Natural killer cell (primary cell): ENCODE measurements around the gene DLX4. TPM values are rescaled to one million over a fixed set of nuclear protein-coding genes. Genes with fewer than 3 reads are reported as not detected.

Source experiments
- ATAC-seq, 3 donors: fragments of 150-1000 bp in 2 of 3; fragments of 200-7000 bp in 1 of 3; cut with Tn5 transposase; 1 replicate in 1 of 3; 2 replicates in 2 of 3; pipeline ENCODE4 v1.10.0; 2021; ENCODE audit warnings: mild to moderate bottlenecking in 2 of 3, moderate library complexity in 2 of 3
- DNase-seq, 2 donors: peaks; one replicate each; pipeline versions ENCODE4 v3.0.0 to v3.0.0-alpha.2; 2013 to 2021; ENCODE audit warnings: mixed read lengths in 1 of 2
- H3K27ac ChIP-seq: one replicate; pipeline ENCODE4 v1.5.1; 2013; ENCODE audit warnings: mild to moderate bottlenecking, low read length
- H3K27me3 ChIP-seq: one replicate; pipeline ENCODE4 v1.6.1; 2013; ENCODE audit warnings: low read length; ENCODE audit not compliant: control insufficient read depth, insufficient read depth
- H3K36me3 ChIP-seq: one replicate; pipeline ENCODE4 v1.6.1; 2013; ENCODE audit warnings: low read length; ENCODE audit not compliant: control insufficient read depth, insufficient read depth
- H3K4me1 ChIP-seq: one replicate; pipeline ENCODE4 v1.6.1; 2013; ENCODE audit warnings: low read length; ENCODE audit not compliant: control insufficient read depth, insufficient read depth
- H3K4me3 ChIP-seq: one replicate; pipeline ENCODE4 v1.5.1; 2013; ENCODE audit warnings: low read length
- H3K9me3 ChIP-seq: one replicate; pipeline ENCODE4 v1.6.1; 2013; ENCODE audit warnings: low read length; ENCODE audit not compliant: control insufficient read depth, insufficient read depth
- H3K27ac Mint-ChIP-seq, 2 donors: one replicate each; pipeline ENCODE4 v1.8.0; 2022; ENCODE audit warnings: mild to moderate bottlenecking in 2 of 2, mixed read lengths in 2 of 2, moderate library complexity in 1 of 2
- H3K27me3 Mint-ChIP-seq, 2 donors: one replicate each; pipeline ENCODE4 v1.8.0; 2022; ENCODE audit warnings: low read depth in 2 of 2, mixed read lengths in 2 of 2
- H3K36me3 Mint-ChIP-seq: one replicate; pipeline ENCODE4 v1.8.0; 2022; ENCODE audit warnings: mixed read lengths
- H3K4me1 Mint-ChIP-seq, 2 donors: one replicate each; pipeline ENCODE4 v1.8.0; 2022; ENCODE audit warnings: mixed read lengths in 2 of 2
- H3K4me3 Mint-ChIP-seq: one replicate; pipeline ENCODE4 v1.8.0; 2022; ENCODE audit warnings: mild to moderate bottlenecking, moderate library complexity, mixed read lengths
- H3K9me3 Mint-ChIP-seq, 2 donors: one replicate each; pipeline ENCODE4 v1.8.0; 2022; ENCODE audit warnings: mixed read lengths in 2 of 2
- CTCF ChIP-seq: fragments of 200-600 bp; IDR thresholded peaks from one replicate; pipeline ENCODE4 v1.8.0; 2022; ENCODE audit warnings: antibody characterized with exemption
- WGBS: methylation state at CpG from one replicate; pipeline ENCODE4 v1.1.7; 2013; ENCODE audit warnings: missing lambda C conversion rate; ENCODE audit not compliant: insufficient coverage; 5-methylcytosine and 5-hydroxymethylcytosine counted together
- intact Hi-C: fragments of 100-400 bp; cut with micrococcal nuclease; formaldehyde crosslinking; loops from one replicate; pipeline ENCODE4 v1.14.2; 2022
- total RNA-seq, 4 donors: library from RNA; stranded (reverse); fragments of 120-200 nt in 1 of 4; gene quantifications; one replicate each; pipeline versions ENCODE4 v1.2.3 to v1.2.4, GENCODE V29; 2013 to 2022

Gene DLX4
- total RNA-seq, 3 donors from 2014 or later (not counting 1 experiment from before 2014, with no cell fraction given): 0.35 to 1.1 TPM; not detected in 1

GRCh38 chr17:49952209-49952911, 16.6 kb upstream of the DLX4 start:
- ATAC-seq (peak; percentile 69 to 93 (median 85)), DNase-seq (peak; percentile 70 to 86)
- Mint-ChIP-seq H3K27me3 (peaks cover 39 to 42% of the 10 kb centered on the region in 2 donors), H3K36me3 (no peaks in the 10 kb centered on the region), H3K27ac (no peak overlapping the region), H3K9me3 (no peaks in the 10 kb centered on the region), H3K4me1 (peaks cover 0 to 4% of the 10 kb centered on the region in 2 donors), H3K4me3 (no peak overlapping the region)
- 49% methylated on average over 7 of the region's 7 CpGs for WGBS
- Histone ChIP-seq H3K4me1 (no peaks in the 10 kb centered on the region), H3K4me3 (no peak overlapping the region), H3K9me3 (no peaks in the 10 kb centered on the region), H3K36me3 (no peaks in the 10 kb centered on the region), H3K27ac (no peak overlapping the region), H3K27me3 (no peaks in the 10 kb centered on the region)
- peak; percentile 81 for TF ChIP-seq CTCF
- intact Hi-C loops: loop anchor here (1.0 kb wide), 1 partner anchor 46 kb away; no protein-coding TSS in a partner anchor

GRCh38 chr17:49952912-49953497, 16.0 kb upstream of the DLX4 start:
- no peak overlapping the region for H3K4me3 ChIP-seq
- H3K27ac ChIP-seq: no peak overlapping the region
- H3K4me1 Mint-ChIP-seq: peaks cover 0 to 4% of the 10 kb centered on the region in 2 donors
- H3K4me1 ChIP-seq: no peaks in the 10 kb centered on the region
- DNase-seq (no peak), ATAC-seq (no peak)
- no peaks in the 10 kb centered on the region for H3K36me3 Mint-ChIP-seq
- 61% methylated on average over 6 of the region's 8 CpGs for WGBS
- intact Hi-C loops: loop anchor here (1.0 kb wide), 1 partner anchor 45 kb away; no protein-coding TSS in a partner anchor
- no peak overlapping the region for H3K27ac Mint-ChIP-seq
- H3K27me3 Mint-ChIP-seq: peaks cover 40 to 42% of the 10 kb centered on the region in 2 donors
- no peaks in the 10 kb centered on the region for H3K36me3 ChIP-seq
- H3K4me3 Mint-ChIP-seq: no peak overlapping the region
- no peaks in the 10 kb centered on the region for H3K9me3 Mint-ChIP-seq
- no peaks in the 10 kb centered on the region for H3K27me3 ChIP-seq
- no peak for TF ChIP-seq CTCF
- H3K9me3 ChIP-seq: no peaks in the 10 kb centered on the region

- 69% methylated on average over 1 of the region's 1 CpG for WGBS
- intact Hi-C loops: no loop called here
- Mint-ChIP-seq H3K36me3 (no peaks in the 10 kb centered on the region), H3K27me3 (peaks cover 28 to 35% of the 10 kb centered on the region in 2 donors), H3K27ac (no peak overlapping the region), H3K9me3 (no peaks in the 10 kb centered on the region), H3K4me3 (no peak overlapping the region), H3K4me1 (peaks cover 0 to 4% of the 10 kb centered on the region in 2 donors)
- DNase-seq (no peak), ATAC-seq (no peak)
- Histone ChIP-seq H3K4me3 (no peak overlapping the region), H3K36me3 (no peaks in the 10 kb centered on the region), H3K4me1 (no peaks in the 10 kb centered on the region), H3K27me3 (no peaks in the 10 kb centered on the region), H3K27ac (no peak overlapping the region), H3K9me3 (no peaks in the 10 kb centered on the region)
- TF ChIP-seq CTCF: no peak
These were observed 13.8 kb upstream of the DLX4 start for GRCh38 chr17:49955157-49955556.
